NCI-H2107 treated with DMSO at 0.1 percent for 48 hours (cell line): ENCODE measurements around the gene STRN4.

ENCODE experiments used
- DNase-seq: peaks from one replicate; lab custom pipeline; 2025; ENCODE audit not compliant: unreplicated experiment; lab: John Stamatoyannopoulos, UW

The STRN4 gene

GRCh38 chr19:46674416-46675178, 71.7 kb downstream of the STRN4 start:
- no peak for DNase-seq

- no peak for DNase-seq
Measured at GRCh38 chr19:46670813-46671212, 75.4 kb downstream of the STRN4 start.
